ENCODE results near the gene SLC1A5. TPM values are rescaled to one million over a fixed set of nuclear protein-coding genes. Genes with fewer than 3 reads are reported as not detected.
A peak's percentile ranks its signal among the peaks of the same experiment; 100 is the strongest.

SLC1A5 gene
- total RNA-seq, 1 experiment from 2014 or later: 284 TPM

DNA sequence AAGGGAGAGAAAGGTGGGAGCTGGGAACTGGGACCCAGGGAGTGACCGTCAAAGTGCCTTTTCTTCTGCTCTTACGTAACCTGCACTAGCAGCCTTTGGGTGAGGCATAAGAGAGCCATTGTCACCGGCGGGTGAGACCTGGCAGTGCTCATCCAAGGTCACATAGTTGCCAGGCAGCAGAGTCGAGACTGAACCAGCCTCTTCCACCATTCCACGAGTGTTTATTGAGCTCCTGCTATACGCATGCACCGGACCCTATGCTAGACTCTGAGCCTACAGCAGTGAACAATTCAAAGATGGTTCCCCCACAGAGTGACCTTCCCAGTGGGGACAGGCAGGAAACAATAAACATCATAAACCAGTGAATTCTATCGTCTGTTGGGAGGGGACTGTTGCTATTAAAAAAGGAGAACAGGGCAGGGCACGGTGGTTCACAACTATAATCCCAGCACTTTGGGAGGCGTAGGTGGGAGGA is 23.5 kb downstream of the SLC1A5 start:
- no peak for DNase-seq (ENCODE audit: low read depth, low spot score)
- ChIA-PET POLR2A (interaction anchor here (0.8 kb wide), 1 partner anchor 19 kb away, joined by 3 read pairs; no protein-coding TSS in a partner anchor), CTCF (interaction anchor here (0.6 to 3.4 kb wide), 5 partner anchors 11 to 76 kb away, joined by 3 to 14 read pairs (median 4); no protein-coding TSS in a partner anchor), RAD21 (ENCODE audit: low non-redundant PET in 1 of 2, low total read pairs in 2 of 2, uncharacterized antibody in 2 of 2, unreplicated experiment in 2 of 2) (no interaction called here)
- Histone ChIP-seq H3K79me2 (ENCODE audit: insufficient read depth, low read length) (no peaks in the 10 kb centered on the region), H2AFZ (ENCODE audit: low read depth, low read length, poor library complexity, severe bottlenecking) (no peak overlapping the region), H3K4me2 (ENCODE audit: low read length) (peak overlapping the region; percentile 1; the same call in 1 of the 2 replicates), H3K9me3 (ENCODE audit: control insufficient read depth in 1 of 2, insufficient read depth in 1 of 2, low read depth in 1 of 2, low read length in 2 of 2) (no peaks in the 10 kb centered on the region), H3K4me1 (ENCODE audit: control insufficient read depth in 1 of 2, insufficient read depth in 2 of 2, low read length in 2 of 2) (peaks cover 18 to 32% of the 10 kb centered on the region in 2 experiments), H3K27ac (ENCODE audit: low read depth, low read length) (no peak overlapping the region), H3K27me3 (ENCODE audit: insufficient read depth, low read length) (no peaks in the 10 kb centered on the region), H3K9me2 (ENCODE audit: insufficient read depth) (no peaks in the 10 kb centered on the region), H3K9ac (ENCODE audit: low read length) (no peak overlapping the region), H3K4me3 (replicated peaks in 1 of 2; ENCODE audit: low read depth in 1 of 2, low read length in 2 of 2) (no peak overlapping the region), H4K20me1 (ENCODE audit: insufficient read depth) (no peaks in the 10 kb centered on the region), H3K36me3 (ENCODE audit: control insufficient read depth in 1 of 2, insufficient read depth in 2 of 2, low read length in 2 of 2) (no peaks in the 10 kb centered on the region)
- ATAC-seq: peak; percentile 48
- TF ChIP-seq SIN3A (IDR thresholded peaks at IDR 0.05; ENCODE audit: low read depth): no peak
- no peak for TF ChIP-seq ZNF274 (IDR thresholded peaks at IDR 0.05; ENCODE audit: low read depth, low read length)
- no peak; the same call in 1 of the 2 replicates for TF ChIP-seq CEBPB (IDR thresholded peaks at IDR 0.05; ENCODE audit: low read depth)
- TF ChIP-seq SP1 (IDR thresholded peaks at IDR 0.05; ENCODE audit: low read depth): no peak
- no peak for TF ChIP-seq EGR1 (IDR thresholded peaks at IDR 0.05; ENCODE audit: low read depth)
- TF ChIP-seq, protein P1, sequence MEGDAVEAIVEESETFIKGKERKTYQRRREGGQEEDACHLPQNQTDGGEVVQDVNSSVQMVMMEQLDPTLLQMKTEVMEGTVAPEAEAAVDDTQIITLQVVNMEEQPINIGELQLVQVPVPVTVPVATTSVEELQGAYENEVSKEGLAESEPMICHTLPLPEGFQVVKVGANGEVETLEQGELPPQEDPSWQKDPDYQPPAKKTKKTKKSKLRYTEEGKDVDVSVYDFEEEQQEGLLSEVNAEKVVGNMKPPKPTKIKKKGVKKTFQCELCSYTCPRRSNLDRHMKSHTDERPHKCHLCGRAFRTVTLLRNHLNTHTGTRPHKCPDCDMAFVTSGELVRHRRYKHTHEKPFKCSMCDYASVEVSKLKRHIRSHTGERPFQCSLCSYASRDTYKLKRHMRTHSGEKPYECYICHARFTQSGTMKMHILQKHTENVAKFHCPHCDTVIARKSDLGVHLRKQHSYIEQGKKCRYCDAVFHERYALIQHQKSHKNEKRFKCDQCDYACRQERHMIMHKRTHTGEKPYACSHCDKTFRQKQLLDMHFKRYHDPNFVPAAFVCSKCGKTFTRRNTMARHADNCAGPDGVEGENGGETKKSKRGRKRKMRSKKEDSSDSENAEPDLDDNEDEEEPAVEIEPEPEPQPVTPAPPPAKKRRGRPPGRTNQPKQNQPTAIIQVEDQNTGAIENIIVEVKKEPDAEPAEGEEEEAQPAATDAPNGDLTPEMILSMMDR (IDR thresholded peaks at IDR 0.05 in 2 of 3, conservative IDR thresholded peaks at IDR 0.05 in 1 of 3; ENCODE audit: borderline replicate concordance in 1 of 3, insufficient read depth in 1 of 3, low read depth in 2 of 3, low read length in 2 of 3): no peak
- no peak for TF ChIP-seq ELF1 (IDR thresholded peaks at IDR 0.05; ENCODE audit: borderline replicate concordance, low read depth)
- TF ChIP-seq, protein P2, sequence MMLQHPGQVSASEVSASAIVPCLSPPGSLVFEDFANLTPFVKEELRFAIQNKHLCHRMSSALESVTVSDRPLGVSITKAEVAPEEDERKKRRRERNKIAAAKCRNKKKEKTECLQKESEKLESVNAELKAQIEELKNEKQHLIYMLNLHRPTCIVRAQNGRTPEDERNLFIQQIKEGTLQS (IDR thresholded peaks at IDR 0.05): no peak
- TF ChIP-seq EZH2 (IDR thresholded peaks at IDR 0.05): no peak
- TF ChIP-seq JUND (IDR thresholded peaks at IDR 0.05): no peak
- TF ChIP-seq CBX3 (IDR thresholded peaks at IDR 0.05; ENCODE audit: low read depth): no peak
- TF ChIP-seq POLR2A (IDR thresholded peaks at IDR 0.05; ENCODE audit: borderline replicate concordance, extremely low read depth, insufficient read depth, insufficient read length): no peak
- TF ChIP-seq, protein P3, sequence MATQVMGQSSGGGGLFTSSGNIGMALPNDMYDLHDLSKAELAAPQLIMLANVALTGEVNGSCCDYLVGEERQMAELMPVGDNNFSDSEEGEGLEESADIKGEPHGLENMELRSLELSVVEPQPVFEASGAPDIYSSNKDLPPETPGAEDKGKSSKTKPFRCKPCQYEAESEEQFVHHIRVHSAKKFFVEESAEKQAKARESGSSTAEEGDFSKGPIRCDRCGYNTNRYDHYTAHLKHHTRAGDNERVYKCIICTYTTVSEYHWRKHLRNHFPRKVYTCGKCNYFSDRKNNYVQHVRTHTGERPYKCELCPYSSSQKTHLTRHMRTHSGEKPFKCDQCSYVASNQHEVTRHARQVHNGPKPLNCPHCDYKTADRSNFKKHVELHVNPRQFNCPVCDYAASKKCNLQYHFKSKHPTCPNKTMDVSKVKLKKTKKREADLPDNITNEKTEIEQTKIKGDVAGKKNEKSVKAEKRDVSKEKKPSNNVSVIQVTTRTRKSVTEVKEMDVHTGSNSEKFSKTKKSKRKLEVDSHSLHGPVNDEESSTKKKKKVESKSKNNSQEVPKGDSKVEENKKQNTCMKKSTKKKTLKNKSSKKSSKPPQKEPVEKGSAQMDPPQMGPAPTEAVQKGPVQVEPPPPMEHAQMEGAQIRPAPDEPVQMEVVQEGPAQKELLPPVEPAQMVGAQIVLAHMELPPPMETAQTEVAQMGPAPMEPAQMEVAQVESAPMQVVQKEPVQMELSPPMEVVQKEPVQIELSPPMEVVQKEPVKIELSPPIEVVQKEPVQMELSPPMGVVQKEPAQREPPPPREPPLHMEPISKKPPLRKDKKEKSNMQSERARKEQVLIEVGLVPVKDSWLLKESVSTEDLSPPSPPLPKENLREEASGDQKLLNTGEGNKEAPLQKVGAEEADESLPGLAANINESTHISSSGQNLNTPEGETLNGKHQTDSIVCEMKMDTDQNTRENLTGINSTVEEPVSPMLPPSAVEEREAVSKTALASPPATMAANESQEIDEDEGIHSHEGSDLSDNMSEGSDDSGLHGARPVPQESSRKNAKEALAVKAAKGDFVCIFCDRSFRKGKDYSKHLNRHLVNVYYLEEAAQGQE (IDR thresholded peaks at IDR 0.05; ENCODE audit: low read depth): no peak
- no peak for TF ChIP-seq SRF (IDR thresholded peaks at IDR 0.05; ENCODE audit: low read depth)
- TF ChIP-seq FOSL1 (IDR thresholded peaks at IDR 0.05; ENCODE audit: low read depth): no peak
- no peak for TF ChIP-seq ZFX (IDR thresholded peaks at IDR 0.05)
- TF ChIP-seq, protein P4, sequence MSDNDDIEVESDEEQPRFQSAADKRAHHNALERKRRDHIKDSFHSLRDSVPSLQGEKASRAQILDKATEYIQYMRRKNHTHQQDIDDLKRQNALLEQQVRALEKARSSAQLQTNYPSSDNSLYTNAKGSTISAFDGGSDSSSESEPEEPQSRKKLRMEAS (IDR thresholded peaks at IDR 0.05): no peak
- no peak for TF ChIP-seq YY1 (IDR thresholded peaks at IDR 0.05; ENCODE audit: extremely low read depth, insufficient replicate concordance, low read depth, low read length)
- TF ChIP-seq POLR2AphosphoS5 (IDR thresholded peaks at IDR 0.05; ENCODE audit: low read depth, low read length): no peak
- TF ChIP-seq TCF7L2 (IDR thresholded peaks at IDR 0.05; ENCODE audit: borderline replicate concordance, extremely low read depth, insufficient read depth, insufficient read length): no peak
- no TSS peak for BruUV-seq (replicated peaks)
- intact Hi-C loops (cut with micrococcal nuclease): no loop called here

All from HCT116 (cell line).